ENCODE measurements around the gene CFAP43.

Gene CFAP43

DNA sequence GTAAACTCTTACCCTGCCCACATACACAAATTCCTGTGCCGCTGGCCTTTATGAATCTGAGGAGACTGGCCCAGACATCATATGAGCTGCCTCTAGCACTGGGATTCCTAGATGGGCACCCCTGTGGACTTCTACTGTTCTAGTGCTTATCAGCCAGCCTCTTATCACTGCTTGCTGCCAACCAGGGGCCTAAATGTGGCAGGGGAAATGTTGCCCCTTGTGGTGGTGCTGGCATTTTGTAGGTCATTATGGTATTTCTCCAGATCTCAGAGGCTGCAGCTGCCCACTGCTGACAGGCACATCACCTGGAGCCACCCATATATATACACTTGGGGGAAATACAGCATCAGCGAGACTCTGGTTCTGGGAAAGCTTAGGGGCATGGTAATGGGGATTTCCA is 104.8 kb downstream of the CFAP43 start:
- TF ChIP-seq GLIS3 (CRISPR knock-in tag; IDR thresholded peaks at IDR 0.05) (no peak), PPARA (CRISPR knock-in tag; IDR thresholded peaks at IDR 0.05; ENCODE audit: borderline replicate concordance) (no peak), ZNF8 (CRISPR knock-in tag; IDR thresholded peaks at IDR 0.05) (no peak), ZNF565 (CRISPR knock-in tag; conservative IDR thresholded peaks at IDR 0.05; ENCODE audit: low read depth) (no peak), ZNF70 (CRISPR knock-in tag; IDR thresholded peaks at IDR 0.05) (no peak), TCF4 (CRISPR knock-in tag; IDR thresholded peaks at IDR 0.05; ENCODE audit: borderline replicate concordance) (no peak), ISL1 (CRISPR knock-in tag; IDR thresholded peaks at IDR 0.05) (no peak), CSDC2 (CRISPR knock-in tag; IDR thresholded peaks at IDR 0.05) (no peak), ZC3H10 (CRISPR knock-in tag; IDR thresholded peaks at IDR 0.05) (no peak), OSR1 (CRISPR knock-in tag; IDR thresholded peaks at IDR 0.05) (no peak)
- TF ChIP-seq, protein P1, sequence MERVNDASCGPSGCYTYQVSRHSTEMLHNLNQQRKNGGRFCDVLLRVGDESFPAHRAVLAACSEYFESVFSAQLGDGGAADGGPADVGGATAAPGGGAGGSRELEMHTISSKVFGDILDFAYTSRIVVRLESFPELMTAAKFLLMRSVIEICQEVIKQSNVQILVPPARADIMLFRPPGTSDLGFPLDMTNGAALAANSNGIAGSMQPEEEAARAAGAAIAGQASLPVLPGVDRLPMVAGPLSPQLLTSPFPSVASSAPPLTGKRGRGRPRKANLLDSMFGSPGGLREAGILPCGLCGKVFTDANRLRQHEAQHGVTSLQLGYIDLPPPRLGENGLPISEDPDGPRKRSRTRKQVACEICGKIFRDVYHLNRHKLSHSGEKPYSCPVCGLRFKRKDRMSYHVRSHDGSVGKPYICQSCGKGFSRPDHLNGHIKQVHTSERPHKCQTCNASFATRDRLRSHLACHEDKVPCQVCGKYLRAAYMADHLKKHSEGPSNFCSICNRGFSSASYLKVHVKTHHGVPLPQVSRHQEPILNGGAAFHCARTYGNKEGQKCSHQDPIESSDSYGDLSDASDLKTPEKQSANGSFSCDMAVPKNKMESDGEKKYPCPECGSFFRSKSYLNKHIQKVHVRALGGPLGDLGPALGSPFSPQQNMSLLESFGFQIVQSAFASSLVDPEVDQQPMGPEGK (CRISPR knock-in tag; IDR thresholded peaks at IDR 0.05; ENCODE audit: borderline replicate concordance) = no peak
- ATAC-seq = peak; percentile 64

DNA sequence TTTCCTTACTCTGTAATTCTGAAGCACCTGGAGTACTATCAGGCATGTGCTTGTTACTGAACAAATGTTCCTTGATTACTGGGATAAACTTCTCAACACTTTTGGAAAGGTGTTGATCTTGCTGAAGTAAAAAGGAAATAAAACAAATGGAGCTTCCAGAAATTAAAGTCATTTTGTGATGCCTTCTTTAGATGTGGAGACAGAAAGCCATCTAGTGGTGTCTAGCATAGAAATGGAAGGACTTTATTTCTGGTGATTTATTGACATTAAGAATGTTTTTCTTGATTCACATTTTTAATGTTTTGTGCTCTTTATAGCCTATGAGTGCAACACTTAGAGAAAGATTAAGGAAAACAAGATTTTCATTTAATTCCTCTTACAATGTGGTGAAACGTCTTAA is 108.8 kb downstream of the CFAP43 start:
- TF ChIP-seq TCF4 (CRISPR knock-in tag; IDR thresholded peaks at IDR 0.05; ENCODE audit: borderline replicate concordance) (no peak), ZNF8 (CRISPR knock-in tag; IDR thresholded peaks at IDR 0.05) (no peak), RARB (CRISPR knock-in tag; IDR thresholded peaks at IDR 0.05) (no peak), ESRRG (CRISPR knock-in tag; IDR thresholded peaks at IDR 0.05) (no peak), ZC3H10 (CRISPR knock-in tag; IDR thresholded peaks at IDR 0.05) (no peak), ZFP30 (CRISPR knock-in tag; IDR thresholded peaks at IDR 0.05) (no peak), ZNF70 (CRISPR knock-in tag; IDR thresholded peaks at IDR 0.05) (no peak), ARNTL (CRISPR knock-in tag; IDR thresholded peaks at IDR 0.05; ENCODE audit: borderline replicate concordance, low read depth) (no peak), GLIS3 (CRISPR knock-in tag; IDR thresholded peaks at IDR 0.05) (no peak)
- TF ChIP-seq, protein P1 (CRISPR knock-in tag; IDR thresholded peaks at IDR 0.05; ENCODE audit: borderline replicate concordance) = no peak
- TF ChIP-seq, protein P2, sequence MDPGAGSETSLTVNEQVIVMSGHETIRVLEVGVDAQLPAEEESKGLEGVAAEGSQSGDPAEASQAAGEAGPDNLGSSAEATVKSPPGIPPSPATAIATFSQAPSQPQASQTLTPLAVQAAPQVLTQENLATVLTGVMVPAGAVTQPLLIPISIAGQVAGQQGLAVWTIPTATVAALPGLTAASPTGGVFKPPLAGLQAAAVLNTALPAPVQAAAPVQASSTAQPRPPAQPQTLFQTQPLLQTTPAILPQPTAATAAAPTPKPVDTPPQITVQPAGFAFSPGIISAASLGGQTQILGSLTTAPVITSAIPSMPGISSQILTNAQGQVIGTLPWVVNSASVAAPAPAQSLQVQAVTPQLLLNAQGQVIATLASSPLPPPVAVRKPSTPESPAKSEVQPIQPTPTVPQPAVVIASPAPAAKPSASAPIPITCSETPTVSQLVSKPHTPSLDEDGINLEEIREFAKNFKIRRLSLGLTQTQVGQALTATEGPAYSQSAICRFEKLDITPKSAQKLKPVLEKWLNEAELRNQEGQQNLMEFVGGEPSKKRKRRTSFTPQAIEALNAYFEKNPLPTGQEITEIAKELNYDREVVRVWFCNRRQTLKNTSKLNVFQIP (CRISPR knock-in tag; IDR thresholded peaks at IDR 0.05; ENCODE audit: borderline replicate concordance, low read depth) = no peak
- TF ChIP-seq, protein P3, sequence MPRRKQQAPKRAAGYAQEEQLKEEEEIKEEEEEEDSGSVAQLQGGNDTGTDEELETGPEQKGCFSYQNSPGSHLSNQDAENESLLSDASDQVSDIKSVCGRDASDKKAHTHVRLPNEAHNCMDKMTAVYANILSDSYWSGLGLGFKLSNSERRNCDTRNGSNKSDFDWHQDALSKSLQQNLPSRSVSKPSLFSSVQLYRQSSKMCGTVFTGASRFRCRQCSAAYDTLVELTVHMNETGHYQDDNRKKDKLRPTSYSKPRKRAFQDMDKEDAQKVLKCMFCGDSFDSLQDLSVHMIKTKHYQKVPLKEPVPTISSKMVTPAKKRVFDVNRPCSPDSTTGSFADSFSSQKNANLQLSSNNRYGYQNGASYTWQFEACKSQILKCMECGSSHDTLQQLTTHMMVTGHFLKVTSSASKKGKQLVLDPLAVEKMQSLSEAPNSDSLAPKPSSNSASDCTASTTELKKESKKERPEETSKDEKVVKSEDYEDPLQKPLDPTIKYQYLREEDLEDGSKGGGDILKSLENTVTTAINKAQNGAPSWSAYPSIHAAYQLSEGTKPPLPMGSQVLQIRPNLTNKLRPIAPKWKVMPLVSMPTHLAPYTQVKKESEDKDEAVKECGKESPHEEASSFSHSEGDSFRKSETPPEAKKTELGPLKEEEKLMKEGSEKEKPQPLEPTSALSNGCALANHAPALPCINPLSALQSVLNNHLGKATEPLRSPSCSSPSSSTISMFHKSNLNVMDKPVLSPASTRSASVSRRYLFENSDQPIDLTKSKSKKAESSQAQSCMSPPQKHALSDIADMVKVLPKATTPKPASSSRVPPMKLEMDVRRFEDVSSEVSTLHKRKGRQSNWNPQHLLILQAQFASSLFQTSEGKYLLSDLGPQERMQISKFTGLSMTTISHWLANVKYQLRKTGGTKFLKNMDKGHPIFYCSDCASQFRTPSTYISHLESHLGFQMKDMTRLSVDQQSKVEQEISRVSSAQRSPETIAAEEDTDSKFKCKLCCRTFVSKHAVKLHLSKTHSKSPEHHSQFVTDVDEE (CRISPR knock-in tag; IDR thresholded peaks at IDR 0.05) = no peak
- TF ChIP-seq, protein P4, sequence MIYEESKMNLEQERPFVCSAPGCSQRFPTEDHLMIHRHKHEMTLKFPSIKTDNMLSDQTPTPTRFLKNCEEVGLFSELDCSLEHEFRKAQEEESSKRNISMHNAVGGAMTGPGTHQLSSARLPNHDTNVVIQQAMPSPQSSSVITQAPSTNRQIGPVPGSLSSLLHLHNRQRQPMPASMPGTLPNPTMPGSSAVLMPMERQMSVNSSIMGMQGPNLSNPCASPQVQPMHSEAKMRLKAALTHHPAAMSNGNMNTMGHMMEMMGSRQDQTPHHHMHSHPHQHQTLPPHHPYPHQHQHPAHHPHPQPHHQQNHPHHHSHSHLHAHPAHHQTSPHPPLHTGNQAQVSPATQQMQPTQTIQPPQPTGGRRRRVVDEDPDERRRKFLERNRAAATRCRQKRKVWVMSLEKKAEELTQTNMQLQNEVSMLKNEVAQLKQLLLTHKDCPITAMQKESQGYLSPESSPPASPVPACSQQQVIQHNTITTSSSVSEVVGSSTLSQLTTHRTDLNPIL (CRISPR knock-in tag; IDR thresholded peaks at IDR 0.05; ENCODE audit: low read depth) = no peak
- ATAC-seq = no peak

DNA sequence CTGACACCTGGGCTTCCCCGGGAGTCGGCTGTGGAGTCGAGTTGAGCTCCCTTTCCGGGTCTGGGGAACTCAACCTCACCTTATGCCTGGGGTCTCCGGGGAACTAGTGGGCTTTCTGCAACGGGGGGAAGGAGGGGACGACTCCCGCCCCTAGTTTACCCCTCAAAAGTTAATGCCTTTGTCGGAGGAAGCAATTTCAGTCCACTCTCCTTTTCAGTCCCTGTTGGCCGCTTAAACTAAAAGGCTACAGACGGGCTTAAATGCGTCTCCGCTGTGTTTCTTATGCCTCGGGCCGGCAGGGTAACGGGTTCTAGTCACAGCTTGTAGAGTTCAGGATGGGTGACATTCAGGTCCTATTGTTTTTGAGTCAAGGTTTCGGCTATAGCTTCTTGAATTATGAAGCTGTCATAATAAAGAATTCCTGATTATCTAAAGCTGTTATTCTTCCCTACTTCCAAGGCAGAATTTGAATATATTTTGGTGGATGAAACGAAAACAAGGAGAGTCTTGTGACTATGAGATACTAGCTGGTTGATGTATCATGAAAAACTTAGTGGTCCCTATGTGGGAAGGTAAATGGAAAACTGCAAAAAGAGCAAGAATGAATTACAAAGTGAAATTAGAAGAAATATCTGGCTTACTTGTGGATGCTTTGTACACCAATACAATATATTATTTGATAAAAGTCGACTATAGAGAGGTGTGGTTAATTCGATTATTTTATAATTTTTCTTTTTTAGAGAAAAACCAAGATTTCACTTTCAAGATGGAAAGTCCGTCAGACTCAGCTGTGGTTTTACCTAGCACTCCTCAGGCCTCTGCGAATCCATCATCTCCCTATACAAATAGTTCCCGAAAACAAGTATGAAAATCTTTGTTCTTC is 109.7 kb downstream of the CFAP43 start:
- peak; percentile 1; the same call in 2 of the 3 replicates for ATAC-seq
- TF ChIP-seq ZNF565 (CRISPR knock-in tag; conservative IDR thresholded peaks at IDR 0.05; ENCODE audit: low read depth) = no peak
- no peak for TF ChIP-seq GLIS3 (CRISPR knock-in tag; IDR thresholded peaks at IDR 0.05)
- TF ChIP-seq SNAI2 (CRISPR knock-in tag; IDR thresholded peaks at IDR 0.05) = no peak
- no peak for TF ChIP-seq ZFP3 (CRISPR knock-in tag; IDR thresholded peaks at IDR 0.05)
